Neutrophil (primary cell): Measurements from ENCODE around the gene KIAA2012.

ENCODE experiments used
- H3K27ac ChIP-seq: fragments of 200-600 bp; sonication (generic); 2 replicates; pipeline ENCODE4 v1.5.1; 2016; ENCODE audit warnings: mild to moderate bottlenecking, moderate library complexity
- H3K27me3 ChIP-seq: fragments of 200-600 bp; sonication (generic); 2 replicates; pipeline ENCODE4 v1.6.0; 2016; ENCODE audit warnings: mild to moderate bottlenecking
- H3K36me3 ChIP-seq: fragments of 200-600 bp; sonication (generic); 2 replicates; pipeline ENCODE4 v1.5.1; 2017
- H3K4me1 ChIP-seq, 2 experiments: fragments of 200-600 bp in 1 of 2; sonication (generic) in 1 of 2; 1 replicate in 1 of 2; 2 replicates in 1 of 2; pipeline versions ENCODE4 v1.5.1 to v1.6.1; 2013 to 2016; ENCODE audit warnings: low read depth in 1 of 2, low read length in 1 of 2, mild to moderate bottlenecking in 1 of 2, moderate library complexity in 1 of 2; ENCODE audit not compliant: control insufficient read depth in 1 of 2, insufficient read depth in 1 of 2
- H3K4me3 ChIP-seq, 2 experiments: fragments of 200-600 bp in 1 of 2; sonication (generic) in 1 of 2; 1 replicate in 1 of 2; 2 replicates in 1 of 2; pipeline ENCODE4 v1.5.1; 2013 to 2016; ENCODE audit warnings: low read depth in 1 of 2, low read length in 1 of 2, mild to moderate bottlenecking in 1 of 2, moderate library complexity in 1 of 2
- H3K9me3 ChIP-seq: fragments of 200-600 bp; sonication (generic); 2 replicates; pipeline ENCODE4 v1.5.1; 2016
- TF ChIP-seq, protein P1 (sequence below): fragments of 200-600 bp; sonication (generic); IDR thresholded peaks from 2 replicates; pipeline ENCODE4 v1.5.1; 2016; ENCODE audit warnings: antibody characterized with exemption

KIAA2012 gene

DNA sequence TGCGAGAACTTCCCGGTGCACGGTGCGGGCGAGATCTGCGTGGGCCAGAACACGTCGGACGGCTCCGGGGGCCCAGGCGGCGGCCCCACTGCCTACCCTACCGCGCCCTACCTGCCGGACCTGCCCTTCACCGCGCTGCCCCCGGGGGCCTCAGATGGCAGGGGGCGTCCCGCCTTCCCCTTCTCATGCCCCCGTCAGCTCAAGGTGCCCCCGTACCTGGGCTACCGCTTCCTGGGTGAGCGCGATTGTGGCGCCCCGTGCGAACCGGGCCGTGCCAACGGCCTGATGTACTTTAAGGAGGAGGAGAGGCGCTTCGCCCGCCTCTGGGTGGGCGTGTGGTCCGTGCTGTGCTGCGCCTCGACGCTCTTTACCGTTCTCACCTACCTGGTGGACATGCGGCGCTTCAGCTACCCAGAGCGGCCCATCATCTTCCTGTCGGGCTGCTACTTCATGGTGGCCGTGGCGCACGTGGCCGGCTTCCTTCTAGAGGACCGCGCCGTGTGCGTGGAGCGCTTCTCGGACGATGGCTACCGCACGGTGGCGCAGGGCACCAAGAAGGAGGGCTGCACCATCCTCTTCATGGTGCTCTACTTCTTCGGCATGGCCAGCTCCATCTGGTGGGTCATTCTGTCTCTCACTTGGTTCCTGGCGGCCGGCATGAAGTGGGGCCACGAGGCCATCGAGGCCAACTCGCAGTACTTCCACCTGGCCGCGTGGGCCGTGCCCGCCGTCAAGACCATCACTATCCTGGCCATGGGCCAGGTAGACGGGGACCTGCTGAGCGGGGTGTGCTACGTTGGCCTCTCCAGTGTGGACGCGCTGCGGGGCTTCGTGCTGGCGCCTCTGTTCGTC, 37.7 kb upstream of the KIAA2012 start:
- Histone ChIP-seq H3K4me1 (peaks cover 25 to 28% of the 10 kb centered on the region in 2 experiments), H3K36me3 (no peaks in the 10 kb centered on the region), H3K27me3 (peaks cover 100% of the 10 kb centered on the region), H3K9me3 (no peaks in the 10 kb centered on the region), H3K27ac (no peak overlapping the region), H3K4me3 (peak overlapping the region; percentile 74 to 82)
- TF ChIP-seq, protein P1, sequence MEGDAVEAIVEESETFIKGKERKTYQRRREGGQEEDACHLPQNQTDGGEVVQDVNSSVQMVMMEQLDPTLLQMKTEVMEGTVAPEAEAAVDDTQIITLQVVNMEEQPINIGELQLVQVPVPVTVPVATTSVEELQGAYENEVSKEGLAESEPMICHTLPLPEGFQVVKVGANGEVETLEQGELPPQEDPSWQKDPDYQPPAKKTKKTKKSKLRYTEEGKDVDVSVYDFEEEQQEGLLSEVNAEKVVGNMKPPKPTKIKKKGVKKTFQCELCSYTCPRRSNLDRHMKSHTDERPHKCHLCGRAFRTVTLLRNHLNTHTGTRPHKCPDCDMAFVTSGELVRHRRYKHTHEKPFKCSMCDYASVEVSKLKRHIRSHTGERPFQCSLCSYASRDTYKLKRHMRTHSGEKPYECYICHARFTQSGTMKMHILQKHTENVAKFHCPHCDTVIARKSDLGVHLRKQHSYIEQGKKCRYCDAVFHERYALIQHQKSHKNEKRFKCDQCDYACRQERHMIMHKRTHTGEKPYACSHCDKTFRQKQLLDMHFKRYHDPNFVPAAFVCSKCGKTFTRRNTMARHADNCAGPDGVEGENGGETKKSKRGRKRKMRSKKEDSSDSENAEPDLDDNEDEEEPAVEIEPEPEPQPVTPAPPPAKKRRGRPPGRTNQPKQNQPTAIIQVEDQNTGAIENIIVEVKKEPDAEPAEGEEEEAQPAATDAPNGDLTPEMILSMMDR = no peak

DNA sequence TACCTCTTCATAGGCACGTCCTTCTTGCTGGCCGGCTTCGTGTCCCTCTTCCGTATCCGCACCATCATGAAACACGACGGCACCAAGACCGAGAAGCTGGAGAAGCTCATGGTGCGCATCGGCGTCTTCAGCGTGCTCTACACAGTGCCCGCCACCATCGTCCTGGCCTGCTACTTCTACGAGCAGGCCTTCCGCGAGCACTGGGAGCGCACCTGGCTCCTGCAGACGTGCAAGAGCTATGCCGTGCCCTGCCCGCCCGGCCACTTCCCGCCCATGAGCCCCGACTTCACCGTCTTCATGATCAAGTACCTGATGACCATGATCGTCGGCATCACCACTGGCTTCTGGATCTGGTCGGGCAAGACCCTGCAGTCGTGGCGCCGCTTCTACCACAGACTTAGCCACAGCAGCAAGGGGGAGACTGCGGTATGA, 37.1 kb upstream of the KIAA2012 start:
- H3K36me3 ChIP-seq = no peaks in the 10 kb centered on the region
- H3K4me1 ChIP-seq = peaks cover 25 to 28% of the 10 kb centered on the region in 2 experiments

DNA sequence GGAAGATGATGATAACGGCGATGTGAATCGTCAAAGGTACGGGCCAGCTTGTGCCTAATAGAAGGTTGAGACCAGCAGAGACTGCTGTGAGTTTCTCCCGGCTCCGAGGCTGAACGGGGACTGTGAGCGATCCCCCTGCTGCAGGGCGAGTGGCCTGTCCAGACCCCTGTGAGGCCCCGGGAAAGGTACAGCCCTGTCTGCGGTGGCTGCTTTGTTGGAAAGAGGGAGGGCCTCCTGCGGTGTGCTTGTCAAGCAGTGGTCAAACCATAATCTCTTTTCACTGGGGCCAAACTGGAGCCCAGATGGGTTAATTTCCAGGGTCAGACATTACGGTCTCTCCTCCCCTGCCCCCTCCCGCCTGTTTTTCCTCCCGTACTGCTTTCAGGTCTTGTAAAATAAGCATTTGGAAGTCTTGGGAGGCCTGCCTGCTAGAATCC, 36.4 kb upstream of the KIAA2012 start:
- Histone ChIP-seq H3K36me3 (no peaks in the 10 kb centered on the region), H3K9me3 (no peaks in the 10 kb centered on the region), H3K27me3 (peaks cover 95% of the 10 kb centered on the region), H3K4me1 (peaks cover 25 to 28% of the 10 kb centered on the region in 2 experiments), H3K27ac (no peak overlapping the region), H3K4me3 (no peak overlapping the region)
- TF ChIP-seq, protein P1 = no peak

More for the DNA sequence above, 37.1 kb upstream of the KIAA2012 start:
- TF ChIP-seq, protein P1 = no peak
- H3K9me3 ChIP-seq = no peaks in the 10 kb centered on the region
- peaks cover 98% of the 10 kb centered on the region for H3K27me3 ChIP-seq
- no peak overlapping the region for H3K27ac ChIP-seq
- peak overlapping the region in 1 of 2 experiments; percentile 82 for H3K4me3 ChIP-seq

DNA sequence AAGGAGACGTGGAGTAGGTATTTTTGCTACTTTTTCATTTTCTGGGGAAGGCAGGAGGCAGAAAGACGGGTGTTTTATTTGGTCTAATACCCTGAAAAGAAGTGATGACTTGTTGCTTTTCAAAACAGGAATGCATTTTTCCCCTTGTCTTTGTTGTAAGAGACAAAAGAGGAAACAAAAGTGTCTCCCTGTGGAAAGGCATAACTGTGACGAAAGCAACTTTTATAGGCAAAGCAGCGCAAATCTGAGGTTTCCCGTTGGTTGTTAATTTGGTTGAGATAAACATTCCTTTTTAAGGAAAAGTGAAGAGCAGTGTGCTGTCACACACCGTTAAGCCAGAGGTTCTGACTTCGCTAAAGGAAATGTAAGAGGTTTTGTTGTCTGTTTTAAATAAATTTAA, 36.0 kb upstream of the KIAA2012 start:
- H3K27me3 ChIP-seq = peaks cover 90% of the 10 kb centered on the region
- H3K36me3 ChIP-seq = no peaks in the 10 kb centered on the region
- H3K4me3 ChIP-seq = no peak overlapping the region
- no peak overlapping the region for H3K27ac ChIP-seq
- H3K4me1 ChIP-seq = peaks cover 25 to 28% of the 10 kb centered on the region in 2 experiments
- no peaks in the 10 kb centered on the region for H3K9me3 ChIP-seq
- TF ChIP-seq, protein P1 = no peak

DNA sequence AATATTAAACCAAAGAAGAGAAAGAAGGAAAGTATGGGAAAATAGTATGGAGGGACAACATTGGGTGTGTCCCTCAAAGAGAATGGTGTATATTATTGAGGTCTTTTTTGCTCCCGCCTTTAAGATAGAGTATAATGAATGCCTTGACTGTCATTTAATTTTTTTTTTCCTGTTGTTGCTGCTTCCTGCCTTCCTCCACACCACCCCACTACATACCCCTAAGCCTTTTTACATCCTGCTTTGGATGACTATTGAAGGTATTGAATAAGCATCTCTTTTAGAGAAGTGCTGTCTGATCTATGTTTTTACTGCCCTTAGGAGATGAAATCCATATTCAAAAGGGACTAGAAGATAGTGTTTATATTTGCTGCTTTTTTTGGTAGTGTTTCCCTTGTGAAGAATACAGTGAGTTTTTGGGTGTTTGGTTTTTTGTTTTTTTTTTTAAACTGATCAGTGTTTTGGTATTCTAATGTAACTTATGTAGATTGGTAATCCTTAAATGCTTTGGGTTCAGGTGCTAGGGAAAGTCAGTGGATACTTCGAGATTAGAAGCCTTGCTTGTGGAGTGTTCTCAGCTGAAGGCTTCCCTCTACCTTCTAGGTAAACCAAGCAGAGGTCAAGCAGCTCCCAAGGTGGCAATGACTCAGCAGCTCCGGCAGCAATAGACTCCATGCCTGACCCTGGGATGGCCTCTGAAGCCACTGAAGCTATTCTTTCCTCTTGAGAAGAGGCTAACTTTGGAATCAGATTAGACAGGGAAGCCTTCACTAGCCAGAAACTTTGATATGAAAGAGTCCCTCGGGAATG, 34.4 kb upstream of the KIAA2012 start:
- H3K27ac ChIP-seq = no peak overlapping the region
- TF ChIP-seq, protein P1 = no peak
- no peaks in the 10 kb centered on the region for H3K9me3 ChIP-seq
- peaks cover 78% of the 10 kb centered on the region for H3K27me3 ChIP-seq
- H3K36me3 ChIP-seq = no peaks in the 10 kb centered on the region
- H3K4me3 ChIP-seq = no peak overlapping the region
- peaks cover 12 to 17% of the 10 kb centered on the region in 2 experiments for H3K4me1 ChIP-seq
